IMR-90 (cell line): Measurements from ENCODE around the gene RHOC. TPM values are rescaled to one million over a fixed set of nuclear protein-coding genes. Genes with fewer than 3 reads are reported as not detected.

ENCODE experiments used
- ATAC-seq: fragments of 200-7000 bp; cut with Tn5 transposase; 2 replicates; pipeline ENCODE4 v1.9.1; 2020; ENCODE audit warnings: low read depth, mild to moderate bottlenecking, moderate library complexity
- BruUV-seq: library from RNA; stranded (reverse); fragments of 400-500 nt; replicated peaks from 2 replicates; lab custom pipeline; 2021; lab: Mats Ljungman, UMichigan
- CTCF ChIA-PET: fragments of 300-600 bp; formaldehyde crosslinking; extraction: SDS; loops from one replicate; lab custom pipeline; 2021; ENCODE audit warnings: antibody characterized with exemption; lab: Yijun Ruan, JAX
- POLR2A ChIA-PET: fragments of 300-600 bp; sonication (Branson Sonifier 250); formaldehyde crosslinking; loops from one replicate; lab custom pipeline; 2022; ENCODE audit warnings: antibody characterized with exemption; ENCODE audit not compliant: unreplicated experiment; lab: Charles Lee
- DNase-seq: peaks from one replicate; pipeline ENCODE4 v3.0.0; 2013
- H2AFZ ChIP-seq: replicated peaks from 2 replicates; pipeline ENCODE3; 2013; ENCODE audit warnings: low read length, mild to moderate bottlenecking; ENCODE audit not compliant: poor library complexity
- H2AK5ac ChIP-seq: 2 replicates; pipeline ENCODE4 v1.6.1; 2013; ENCODE audit warnings: low read depth, low read length, inconsistent platforms
- H2AK9ac ChIP-seq: replicated peaks from 2 replicates; pipeline ENCODE3; 2013; ENCODE audit warnings: mild to moderate bottlenecking, low read depth, low read length, moderate library complexity; ENCODE audit not compliant: poor library complexity
- H2BK120ac ChIP-seq: 2 replicates; pipeline ENCODE4 v1.6.1; 2013; ENCODE audit warnings: low read depth, low read length, inconsistent platforms
- H2BK15ac ChIP-seq: 3 replicates; pipeline ENCODE4 v1.6.1; 2013; ENCODE audit warnings: low read depth, low read length, inconsistent platforms
- H2BK20ac ChIP-seq: 2 replicates; pipeline ENCODE4 v1.6.1; 2013; ENCODE audit warnings: low read depth, mild to moderate bottlenecking, inconsistent platforms, low read length, moderate library complexity
- H2BK5ac ChIP-seq: 2 replicates; pipeline ENCODE4 v1.6.1; 2013; ENCODE audit warnings: mild to moderate bottlenecking, low read depth, low read length, inconsistent platforms; ENCODE audit not compliant: poor library complexity, severe bottlenecking
- H3K14ac ChIP-seq: replicated peaks from 2 replicates; pipeline ENCODE4 v1.6.1; 2013; ENCODE audit warnings: low read depth, low read length, inconsistent platforms
- H3K18ac ChIP-seq: 2 replicates; pipeline ENCODE4 v1.6.1; 2013; ENCODE audit warnings: low read depth, low read length, control low read depth
- H3K23ac ChIP-seq: 2 replicates; pipeline ENCODE4 v1.6.1; 2013; ENCODE audit warnings: low read depth, low read length, inconsistent platforms
- H3K27ac ChIP-seq: 2 replicates; pipeline ENCODE4 v1.5.1; 2013; ENCODE audit warnings: mild to moderate bottlenecking, control low read depth, low read length; ENCODE audit not compliant: insufficient read depth
- H3K27me3 ChIP-seq: 2 replicates; pipeline ENCODE4 v1.6.1; 2013; ENCODE audit warnings: low read length; ENCODE audit not compliant: control insufficient read depth, insufficient read depth
- H3K36me3 ChIP-seq: 2 replicates; pipeline ENCODE4 v1.6.1; 2013; ENCODE audit warnings: low read length, mixed read lengths; ENCODE audit not compliant: control insufficient read depth, insufficient read depth
- H3K4ac ChIP-seq: 2 replicates; pipeline ENCODE4 v1.6.1; 2013; ENCODE audit warnings: low read depth, low read length, inconsistent platforms
- H3K4me1 ChIP-seq: 2 replicates; pipeline ENCODE4 v1.6.1; 2013; ENCODE audit warnings: low read length, mixed read lengths; ENCODE audit not compliant: control insufficient read depth, insufficient read depth
- H3K4me2 ChIP-seq: 2 replicates; pipeline ENCODE4 v1.6.1; 2013; ENCODE audit warnings: low read depth, mild to moderate bottlenecking, control low read depth, low read length, moderate library complexity
- H3K4me3 ChIP-seq: 2 replicates; pipeline ENCODE4 v1.5.1; 2013; ENCODE audit warnings: low read depth, mild to moderate bottlenecking, control low read depth, low read length, moderate library complexity; ENCODE audit not compliant: insufficient read depth
- H3K56ac ChIP-seq: 2 replicates; pipeline ENCODE4 v1.6.1; 2013; ENCODE audit warnings: low read length, inconsistent platforms; ENCODE audit not compliant: insufficient read depth; ENCODE audit errors: extremely low read depth
- H3K79me1 ChIP-seq, 2 experiments: 2 replicates each; pipeline ENCODE4 v1.6.1; 2013; ENCODE audit warnings: low read length in 2 of 2, inconsistent platforms in 1 of 2, low read depth in 1 of 2
- H3K9ac ChIP-seq: 2 replicates; pipeline ENCODE4 v1.6.1; 2013; ENCODE audit warnings: low read depth, low read length, control low read depth
- H3K9me1 ChIP-seq: 2 replicates; pipeline ENCODE4 v1.6.1; 2013; ENCODE audit warnings: low read length, inconsistent platforms; ENCODE audit not compliant: insufficient read depth
- H3K9me3 ChIP-seq: 2 replicates; pipeline ENCODE4 v1.6.1; 2013; ENCODE audit warnings: low read length; ENCODE audit not compliant: control insufficient read depth, insufficient read depth
- H4K20me1 ChIP-seq: 2 replicates; pipeline ENCODE4 v1.6.1; 2013; ENCODE audit warnings: low read length, inconsistent platforms; ENCODE audit not compliant: insufficient read depth
- H4K5ac ChIP-seq: 2 replicates; pipeline ENCODE4 v1.6.1; 2013; ENCODE audit warnings: mild to moderate bottlenecking, low read depth, low read length, control low read depth
- H4K8ac ChIP-seq, 2 experiments: 2 replicates each; pipeline ENCODE4 v1.6.1; 2013; ENCODE audit warnings: low read depth in 2 of 2, low read length in 2 of 2, control low read depth in 1 of 2, inconsistent platforms in 1 of 2
- H4K91ac ChIP-seq: 2 replicates; pipeline ENCODE4 v1.6.1; 2013; ENCODE audit warnings: low read depth, low read length, inconsistent platforms; ENCODE audit not compliant: insufficient read depth
- BHLHE40 ChIP-seq: fragments of 150-350 bp; IDR thresholded peaks from 2 replicates; pipeline ENCODE4 v1.6.1; 2016; ENCODE audit warnings: mild to moderate bottlenecking, low read depth, low read length
- CEBPB ChIP-seq: IDR thresholded peaks from 2 replicates; pipeline ENCODE4 v1.6.1; 2012; ENCODE audit warnings: low read depth, low read length, improper control_type of control experiment
- ELK1 ChIP-seq: fragments of 150-350 bp; IDR thresholded peaks from 2 replicates; pipeline ENCODE4 v1.6.1; 2016; ENCODE audit warnings: low read depth, mild to moderate bottlenecking, low read length, moderate library complexity, borderline replicate concordance
- FOS ChIP-seq: fragments of 150-350 bp; IDR thresholded peaks from 2 replicates; pipeline ENCODE4 v1.6.1; 2016; ENCODE audit warnings: low read depth, low read length
- MXI1 ChIP-seq: IDR thresholded peaks from 2 replicates; pipeline ENCODE4 v1.6.1; 2012; ENCODE audit warnings: low read depth, mild to moderate bottlenecking, low read length, moderate library complexity, borderline replicate concordance
- NFE2L2 ChIP-seq: fragments of 150-350 bp; IDR thresholded peaks from 2 replicates; pipeline ENCODE4 v1.6.1; 2016; ENCODE audit warnings: low read depth, mild to moderate bottlenecking, low read length
- POLR2A ChIP-seq: IDR thresholded peaks from 2 replicates; pipeline ENCODE4 v1.6.1; 2012; ENCODE audit warnings: mild to moderate bottlenecking, low read depth, low read length
- RAD21 ChIP-seq: IDR thresholded peaks from 2 replicates; pipeline ENCODE4 v1.6.1; 2012; ENCODE audit warnings: low read length, improper control_type of control experiment
- RCOR1 ChIP-seq: IDR thresholded peaks from 2 replicates; pipeline ENCODE4 v1.6.1; 2012; ENCODE audit warnings: mild to moderate bottlenecking, low read length, improper control_type of control experiment; ENCODE audit not compliant: insufficient replicate concordance
- RFX5 ChIP-seq: IDR thresholded peaks from 2 replicates; pipeline ENCODE4 v1.8.0; 2012; ENCODE audit warnings: low read depth, mild to moderate bottlenecking, low read length, moderate library complexity
- SMC3 ChIP-seq: fragments of 150-350 bp; IDR thresholded peaks from 2 replicates; pipeline ENCODE4 v1.6.1; 2016; ENCODE audit warnings: low read depth, mild to moderate bottlenecking, antibody characterized with exemption, low read length, moderate library complexity
- WGBS, 2 experiments: methylation state at CpG; one replicate each; pipeline versions ENCODE4 v1.1.5 to v1.1.7; 2013; ENCODE audit warnings: missing lambda C conversion rate in 2 of 2; ENCODE audit not compliant: insufficient read length in 1 of 2; ENCODE audit errors: extremely low coverage in 2 of 2; 5-methylcytosine and 5-hydroxymethylcytosine counted together
- dilution Hi-C: fragments of 300-500 bp; cut with HindIII; formaldehyde crosslinking; loops from one replicate; pipeline ENCODE4 v1.14.3; 2018; ENCODE audit warnings: low sequenced_read_pairs; ENCODE audit not compliant: unreplicated experiment
- in situ Hi-C: fragments of 300-500 bp; cut with MboI; formaldehyde crosslinking; loops from 3 replicates; pipeline ENCODE4 v1.14.3; 2019; ENCODE audit warnings: low sequenced_read_pairs, inconsistent platforms, mixed read lengths
- intact Hi-C: fragments of 100-400 bp; cut with micrococcal nuclease; formaldehyde crosslinking; loops from 2 replicates; pipeline ENCODE4 v1.10.0; 2022
- polyA plus RNA-seq, 3 experiments: library from polyadenylated mRNA; depleted of rRNA; stranded (reverse); fragments of >200 nt; gene quantifications; 2 replicates each; pipeline ENCODE4 v1.2.3, GENCODE V29; 2012; ENCODE audit warnings: low replicate concordance in 1 of 3
- total RNA-seq: library from RNA; depleted of rRNA; stranded (reverse); fragments of >200 nt; gene quantifications from 2 replicates; pipeline ENCODE4 v1.2.3, GENCODE V29; 2012
- TF ChIP-seq, protein P1 (sequence below): fragments of 150-350 bp; IDR thresholded peaks from 2 replicates; pipeline ENCODE4 v1.6.1; 2017; ENCODE audit warnings: mild to moderate bottlenecking, antibody characterized with exemption, low read length, low read depth
- TF ChIP-seq, protein P2 (sequence below): conservative IDR thresholded peaks from 2 replicates; pipeline ENCODE4 v1.5.1; 2012; ENCODE audit warnings: mild to moderate bottlenecking, low read depth, low read length, improper control_type of control experiment

The RHOC gene
- total and polyA plus RNA-seq, 2 of the 4 experiments (the other 2 are of a cell fraction) = 764 to 839 TPM

DNA sequence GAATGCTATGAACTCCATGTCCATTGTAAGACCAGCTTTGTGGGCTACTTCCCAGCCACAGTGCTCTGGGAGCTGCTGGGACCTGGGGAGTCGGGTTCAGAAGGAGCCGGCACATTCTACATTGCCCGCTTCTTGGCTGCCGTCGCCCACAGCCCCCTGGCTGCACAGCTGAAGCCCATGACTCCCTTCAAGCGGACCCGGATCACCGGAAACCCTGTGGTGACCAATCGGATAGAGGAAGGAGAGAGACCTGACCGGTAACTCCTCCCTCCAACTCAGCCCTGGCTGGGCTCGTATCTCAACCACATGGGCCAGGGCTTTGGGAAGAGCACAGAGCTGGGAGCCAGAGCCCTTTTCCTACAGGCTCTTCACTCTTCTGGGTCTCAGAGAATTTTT is 17.1 kb downstream of the RHOC start:
- Histone ChIP-seq H2BK20ac (no peak overlapping the region), H4K20me1 (peaks cover 12% of the 10 kb centered on the region; the same call in 1 of the 2 replicates), H3K4me3 (no peak overlapping the region), H3K4ac (no peak overlapping the region), H2BK120ac (no peak overlapping the region), H2AFZ (no peak overlapping the region), H3K36me3 (peaks cover 43% of the 10 kb centered on the region), H3K9me1 (peaks cover 17% of the 10 kb centered on the region), H4K8ac (no peak overlapping the region), H3K4me2 (no peak overlapping the region), H2AK5ac (no peak overlapping the region), H4K5ac (no peak overlapping the region), H2BK15ac (no peak overlapping the region), H3K14ac (no peak overlapping the region), H2AK9ac (no peak overlapping the region), H3K9me3 (no peaks in the 10 kb centered on the region), H3K9ac (no peak overlapping the region), H3K56ac (no peak overlapping the region), H3K18ac (no peak overlapping the region), H4K91ac (no peak overlapping the region), H3K4me1 (no peaks in the 10 kb centered on the region; the same call in none of the 2 replicates), H3K79me1 (peaks cover 13 to 52% of the 10 kb centered on the region in 2 experiments), H3K23ac (no peak overlapping the region), H3K27ac (no peak overlapping the region), H2BK5ac (no peak overlapping the region), H3K27me3 (no peaks in the 10 kb centered on the region)
- ChIA-PET CTCF (interaction anchor here (0.9 kb wide), 1 partner anchor 16 kb away, joined by 3 read pairs; no protein-coding TSS in a partner anchor), POLR2A (no interaction called here)
- ATAC-seq = no peak
- intact Hi-C loops (no loop called here), dilution Hi-C loops (no loop called here), in situ Hi-C loops (no loop called here)
- BruUV-seq = no TSS peak
- 100% methylated on average over 5 of the region's 11 CpGs; no CpG with 5 or more reads in 1 of the 2 experiments for WGBS, 2 experiments
- DNase-seq = no peak
- no peak for TF ChIP-seq BHLHE40
- no peak for TF ChIP-seq RFX5
- TF ChIP-seq, protein P1, sequence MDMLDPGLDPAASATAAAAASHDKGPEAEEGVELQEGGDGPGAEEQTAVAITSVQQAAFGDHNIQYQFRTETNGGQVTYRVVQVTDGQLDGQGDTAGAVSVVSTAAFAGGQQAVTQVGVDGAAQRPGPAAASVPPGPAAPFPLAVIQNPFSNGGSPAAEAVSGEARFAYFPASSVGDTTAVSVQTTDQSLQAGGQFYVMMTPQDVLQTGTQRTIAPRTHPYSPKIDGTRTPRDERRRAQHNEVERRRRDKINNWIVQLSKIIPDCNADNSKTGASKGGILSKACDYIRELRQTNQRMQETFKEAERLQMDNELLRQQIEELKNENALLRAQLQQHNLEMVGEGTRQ = no peak
- no peak for TF ChIP-seq MXI1
- TF ChIP-seq POLR2A = no peak
- TF ChIP-seq ELK1 = no peak
- TF ChIP-seq, protein P2, sequence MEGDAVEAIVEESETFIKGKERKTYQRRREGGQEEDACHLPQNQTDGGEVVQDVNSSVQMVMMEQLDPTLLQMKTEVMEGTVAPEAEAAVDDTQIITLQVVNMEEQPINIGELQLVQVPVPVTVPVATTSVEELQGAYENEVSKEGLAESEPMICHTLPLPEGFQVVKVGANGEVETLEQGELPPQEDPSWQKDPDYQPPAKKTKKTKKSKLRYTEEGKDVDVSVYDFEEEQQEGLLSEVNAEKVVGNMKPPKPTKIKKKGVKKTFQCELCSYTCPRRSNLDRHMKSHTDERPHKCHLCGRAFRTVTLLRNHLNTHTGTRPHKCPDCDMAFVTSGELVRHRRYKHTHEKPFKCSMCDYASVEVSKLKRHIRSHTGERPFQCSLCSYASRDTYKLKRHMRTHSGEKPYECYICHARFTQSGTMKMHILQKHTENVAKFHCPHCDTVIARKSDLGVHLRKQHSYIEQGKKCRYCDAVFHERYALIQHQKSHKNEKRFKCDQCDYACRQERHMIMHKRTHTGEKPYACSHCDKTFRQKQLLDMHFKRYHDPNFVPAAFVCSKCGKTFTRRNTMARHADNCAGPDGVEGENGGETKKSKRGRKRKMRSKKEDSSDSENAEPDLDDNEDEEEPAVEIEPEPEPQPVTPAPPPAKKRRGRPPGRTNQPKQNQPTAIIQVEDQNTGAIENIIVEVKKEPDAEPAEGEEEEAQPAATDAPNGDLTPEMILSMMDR = no peak
- no peak for TF ChIP-seq SMC3
- no peak for TF ChIP-seq NFE2L2
- TF ChIP-seq RAD21 = no peak
- no peak for TF ChIP-seq CEBPB
- no peak for TF ChIP-seq FOS
- TF ChIP-seq RCOR1 = no peak
